Heart right ventricle (tissue), 16 donors: ENCODE measurements around the gene BRF1. TPM values are rescaled to one million over a fixed set of nuclear protein-coding genes. Genes with fewer than 3 reads are reported as not detected.
A peak's percentile ranks its signal among the peaks of the same experiment; 100 is the strongest.

Experiments used
- ATAC-seq, 8 donors: fragments of 200-7000 bp; cut with Tn5 transposase; one replicate each; pipeline ENCODE4 v1.9.1; 2020; ENCODE audit warnings: mild to moderate bottlenecking in 8 of 8, moderate library complexity in 8 of 8, moderate number of reproducible peaks in 1 of 8
- DNase-seq, 2 donors: peaks; one replicate each; pipeline ENCODE4 v3.0.0-alpha.2; 2020
- H3K27ac ChIP-seq, 10 donors: fragments of 200-600 bp; sonication (generic) in 2 of 10; one replicate each; pipeline versions ENCODE4 v1.5.0 to v1.8.0; 2020 to 2022; ENCODE audit warnings: mild to moderate bottlenecking in 3 of 10
- H3K27me3 ChIP-seq, 7 donors: fragments of 200-600 bp; one replicate each; pipeline ENCODE4 v1.8.0; 2021 to 2022; ENCODE audit warnings: mild to moderate bottlenecking in 2 of 7
- H3K36me3 ChIP-seq, 9 donors: fragments of 200-600 bp; sonication (generic) in 1 of 9; one replicate each; pipeline versions ENCODE4 v1.5.0 to v1.8.0; 2020 to 2022; ENCODE audit warnings: mild to moderate bottlenecking in 2 of 9
- H3K4me1 ChIP-seq, 9 donors: fragments of 200-600 bp; sonication (generic) in 1 of 9; one replicate each; pipeline versions ENCODE4 v1.5.0 to v1.8.0; 2020 to 2022; ENCODE audit warnings: mild to moderate bottlenecking in 4 of 9
- H3K4me3 ChIP-seq, 10 donors: fragments of 200-600 bp; sonication (generic) in 2 of 10; one replicate each; pipeline versions ENCODE4 v1.5.0 to v1.8.0; 2020 to 2022; ENCODE audit warnings: mild to moderate bottlenecking in 7 of 10, moderate library complexity in 2 of 10
- H3K9me3 ChIP-seq, 11 donors: fragments of 200-600 bp in 10 of 11; sonication (generic) in 2 of 11; one replicate each; pipeline versions ENCODE4 v1.5.0 to v1.8.0; 2013 to 2022; ENCODE audit warnings: mild to moderate bottlenecking in 2 of 11, control low read depth in 1 of 11, moderate library complexity in 1 of 11
- CTCF ChIP-seq, 9 donors: fragments of 200-600 bp; sonication (generic) in 2 of 9; IDR thresholded peaks; one replicate each; pipeline versions ENCODE4 v1.5.0 to v1.8.0; 2021 to 2022; ENCODE audit warnings: antibody characterized with exemption in 9 of 9, mild to moderate bottlenecking in 5 of 9, moderate library complexity in 1 of 9
- WGBS, 2 donors: extraction: QIAGEN DNeasy Blood & Tissue Kit; methylation state at CpG; one replicate each; pipeline ENCODE4 v1.1.7; 2013; ENCODE audit warnings: inconsistent platforms in 1 of 2; 5-methylcytosine and 5-hydroxymethylcytosine counted together
- intact Hi-C, 10 donors: fragments of 100-400 bp; cut with DNase I; formaldehyde crosslinking; loops; one replicate each; pipeline versions ENCODE4 v1.11.1 to v1.14.2; 2022
- polyA plus RNA-seq, 2 donors: library from polyadenylated mRNA; stranded (reverse); fragments of 200-250 nt; gene quantifications; one replicate each; pipeline ENCODE4 v1.2.3, GENCODE V29; 2013
- total RNA-seq, 10 donors: library from RNA; stranded (reverse); fragmentation: NEBNext Ultra II Directional in 3 of 10; extraction: Animal tissue kit (Norgen Biotek cat#: 25700) in 3 of 10; gene quantifications; one replicate each; pipeline versions ENCODE4 v1.2.1 to v1.2.4, GENCODE V29; 2021 to 2023
- donor health status: Arrhythmogenic right ventricular cardiomyopathy.
- donor health status: ischemic (EF 13 %, LVEDD 7.1; RV severe dilation, severe dysfunction).
- donor health status: healthy with polysubstance abuse.
- donor health status: DM: no; HTN: yes; CAD: no.
- donor health status: DM: no; HTN: no; CAD: no.
- donor health status: ischemic (EF 25% LVEDD 6.9; RV normal size, moderate dysfunction).
- donor health status: ischemic (EF 25% LVEDD 5.7; RV mildly dilated, moderate dysfunction).
- donor health status: healthy.
- donor health status: DM: yes; HTN: yes; CAD: no.
- donor health status: Ischemic cardiomyopathy.
- donor health status: ischemic (EF 35%, LVEDD 5.7; RV mildly dilated, moderate dysfunction).
- donor health status: nonischemic (EF 11% LVEDD 7.7; RV severe dilation, severe dysfunction).
- donor health status: DM: yes; HTN: yes; CAD: no.
- donor health status: PGD.
- donor health status: ischemic (EF 29% LVEDD 5.4; RV normal size, mild dysfunction).
- donor health status: nonischemic (EF 23%, LVEDD 6.1; RV moderate dilation, normal function).

BRF1 gene
- total and polyA plus RNA-seq, 12 donors = 12.7 to 30.8 (median 16.2) TPM

DNA sequence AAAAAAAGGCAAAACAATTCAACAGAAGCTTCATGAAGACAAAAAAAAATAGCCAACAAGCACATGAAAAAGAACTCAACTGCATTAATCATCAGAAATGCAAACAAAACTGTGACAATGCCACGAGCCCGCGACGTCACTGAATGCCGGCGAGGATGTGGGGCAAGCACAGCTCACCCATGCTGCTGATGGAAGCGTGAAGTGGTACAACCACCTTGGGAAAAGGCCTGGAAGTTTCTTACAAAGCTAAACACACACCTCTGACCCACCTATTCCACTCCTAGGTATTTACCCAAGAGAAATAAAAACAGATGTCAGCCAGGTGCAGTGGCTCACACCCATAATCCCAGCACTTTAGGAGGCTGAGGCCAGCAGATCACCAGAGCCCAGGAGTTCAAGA is 42.0 kb downstream of the BRF1 start:
- Histone ChIP-seq H3K9me3 (no peaks in the 10 kb centered on the region), H3K4me3 (no peak overlapping the region), H3K4me1 (peaks cover 3 to 36% (median 14%) of the 10 kb centered on the region in 9 donors), H3K36me3 (peaks cover 0 to 53% (median 4%) of the 10 kb centered on the region in 9 donors), H3K27ac (no peak overlapping the region), H3K27me3 (no peaks in the 10 kb centered on the region)
- TF ChIP-seq CTCF (IDR thresholded peaks at IDR 0.05) = no peak
- no peak for ATAC-seq
- 95 to 97% methylated on average over 7 of the region's 7 CpGs for WGBS, 2 donors
- intact Hi-C loops = no loop called here
- DNase-seq = no peak

DNA sequence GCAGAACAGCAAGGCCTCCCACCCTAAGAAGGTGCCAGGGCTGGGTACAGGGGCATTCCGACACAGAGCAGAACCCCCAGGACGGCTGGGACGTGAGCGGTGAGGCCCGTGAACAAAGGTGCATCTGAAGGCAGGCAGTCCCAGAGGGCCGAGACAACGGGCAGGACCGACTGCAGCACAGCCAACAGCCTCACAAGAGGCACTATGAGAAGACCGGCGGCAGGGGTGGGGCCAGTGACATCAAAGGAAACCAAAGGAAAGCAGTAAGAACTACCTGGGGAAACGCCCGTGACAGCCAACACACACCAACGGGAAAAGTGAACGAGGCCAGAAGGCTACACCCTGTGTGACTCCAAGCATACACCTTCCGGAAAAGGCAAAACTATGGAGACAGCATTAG is 43.3 kb downstream of the BRF1 start:
- DNase-seq (no peak), ATAC-seq (no peak)
- H3K9me3 ChIP-seq = no peaks in the 10 kb centered on the region
- no peak overlapping the region for H3K4me3 ChIP-seq
- no peak for TF ChIP-seq CTCF (IDR thresholded peaks at IDR 0.05)
- H3K27ac ChIP-seq = no peak overlapping the region
- H3K4me1 ChIP-seq = peaks cover 3 to 36% (median 14%) of the 10 kb centered on the region in 9 donors
- intact Hi-C loops = no loop called here
- H3K36me3 ChIP-seq = peaks cover 0 to 58% (median 0%) of the 10 kb centered on the region in 9 donors
- no peaks in the 10 kb centered on the region for H3K27me3 ChIP-seq
- WGBS, 2 donors = 88 to 93% methylated on average over 15 of the region's 15 CpGs

- TF ChIP-seq CTCF (IDR thresholded peaks at IDR 0.05) = no peak
- Histone ChIP-seq H3K36me3 (peaks cover 0 to 62% (median 0%) of the 10 kb centered on the region in 9 donors), H3K4me3 (no peak overlapping the region), H3K27me3 (no peaks in the 10 kb centered on the region), H3K4me1 (peaks cover 0 to 28% (median 14%) of the 10 kb centered on the region in 9 donors), H3K9me3 (no peaks in the 10 kb centered on the region), H3K27ac (no peak overlapping the region)
- 96 to 97% methylated on average over 19 of the region's 19 CpGs for WGBS, 2 donors
- intact Hi-C loops = no loop called here
- DNase-seq (no peak), ATAC-seq (no peak)
Measured at GRCh38 chr14:105256292-105256960, 44.4 kb downstream of the BRF1 start.

DNA sequence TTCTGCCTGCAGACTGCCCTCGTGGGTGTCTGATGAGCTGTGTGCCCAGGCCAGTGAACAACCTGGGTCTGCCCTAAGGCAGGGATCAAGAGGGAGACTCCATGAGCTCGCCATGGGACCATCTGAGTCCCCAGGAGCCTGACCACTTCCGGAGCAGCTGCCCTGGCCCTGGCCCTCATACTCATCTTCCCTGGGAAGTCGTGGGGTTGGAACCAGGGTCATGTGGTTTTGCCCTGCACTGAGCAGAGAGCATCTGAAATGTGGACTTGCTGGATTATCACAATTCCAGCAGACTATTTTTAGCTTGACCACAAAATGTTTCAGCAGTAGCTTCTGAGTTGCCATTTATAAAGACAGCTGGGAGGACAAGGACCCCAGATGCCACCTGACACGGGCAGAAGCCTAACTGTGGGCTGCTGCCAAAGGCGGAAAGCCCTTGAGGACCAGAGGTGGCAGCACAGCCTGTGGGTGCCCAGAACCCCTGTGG is 45.7 kb downstream of the BRF1 start:
- no peak for DNase-seq

More for the DNA sequence above, 45.7 kb downstream of the BRF1 start:
- no peak overlapping the region for H3K4me3 ChIP-seq
- peaks cover 0 to 27% (median 15%) of the 10 kb centered on the region in 9 donors for H3K4me1 ChIP-seq
- peak in 3 of 9 donors; percentile 20 to 27 (median 24) for TF ChIP-seq CTCF (IDR thresholded peaks at IDR 0.05)
- H3K27me3 ChIP-seq = no peaks in the 10 kb centered on the region
- no peaks in the 10 kb centered on the region for H3K9me3 ChIP-seq
- peak in 7 of 8 donors; percentile 31 to 84 (median 62) for ATAC-seq
- H3K36me3 ChIP-seq = peaks cover 0 to 62% (median 6%) of the 10 kb centered on the region in 9 donors
- WGBS, 2 donors = 36 to 53% methylated on average over 6 of the region's 6 CpGs
- intact Hi-C loops = no loop called here
- peak overlapping the region in 8 of 10 donors; percentile 12 to 81 (median 60) for H3K27ac ChIP-seq
